Heart right ventricle (tissue), 16 donors: ENCODE results near the gene EXOC2. TPM values are rescaled to one million over a fixed set of nuclear protein-coding genes. Genes with fewer than 3 reads are reported as not detected.

Experiments used
- ATAC-seq, 8 donors: fragments of 200-7000 bp; cut with Tn5 transposase; one replicate each; pipeline ENCODE4 v1.9.1; 2020; ENCODE audit warnings: mild to moderate bottlenecking in 8 of 8, moderate library complexity in 8 of 8, moderate number of reproducible peaks in 1 of 8
- DNase-seq, 2 donors: peaks; one replicate each; pipeline ENCODE4 v3.0.0-alpha.2; 2020
- H3K27ac ChIP-seq, 10 donors: fragments of 200-600 bp; sonication (generic) in 2 of 10; one replicate each; pipeline versions ENCODE4 v1.5.0 to v1.8.0; 2020 to 2022; ENCODE audit warnings: mild to moderate bottlenecking in 3 of 10
- H3K27me3 ChIP-seq, 7 donors: fragments of 200-600 bp; one replicate each; pipeline ENCODE4 v1.8.0; 2021 to 2022; ENCODE audit warnings: mild to moderate bottlenecking in 2 of 7
- H3K36me3 ChIP-seq, 9 donors: fragments of 200-600 bp; sonication (generic) in 1 of 9; one replicate each; pipeline versions ENCODE4 v1.5.0 to v1.8.0; 2020 to 2022; ENCODE audit warnings: mild to moderate bottlenecking in 2 of 9
- H3K4me1 ChIP-seq, 9 donors: fragments of 200-600 bp; sonication (generic) in 1 of 9; one replicate each; pipeline versions ENCODE4 v1.5.0 to v1.8.0; 2020 to 2022; ENCODE audit warnings: mild to moderate bottlenecking in 4 of 9
- H3K4me3 ChIP-seq, 10 donors: fragments of 200-600 bp; sonication (generic) in 2 of 10; one replicate each; pipeline versions ENCODE4 v1.5.0 to v1.8.0; 2020 to 2022; ENCODE audit warnings: mild to moderate bottlenecking in 7 of 10, moderate library complexity in 2 of 10
- H3K9me3 ChIP-seq, 11 donors: fragments of 200-600 bp in 10 of 11; sonication (generic) in 2 of 11; one replicate each; pipeline versions ENCODE4 v1.5.0 to v1.8.0; 2013 to 2022; ENCODE audit warnings: mild to moderate bottlenecking in 2 of 11, control low read depth in 1 of 11, moderate library complexity in 1 of 11
- CTCF ChIP-seq, 9 donors: fragments of 200-600 bp; sonication (generic) in 2 of 9; IDR thresholded peaks; one replicate each; pipeline versions ENCODE4 v1.5.0 to v1.8.0; 2021 to 2022; ENCODE audit warnings: antibody characterized with exemption in 9 of 9, mild to moderate bottlenecking in 5 of 9, moderate library complexity in 1 of 9
- WGBS, 2 donors: extraction: QIAGEN DNeasy Blood & Tissue Kit; methylation state at CpG; one replicate each; pipeline ENCODE4 v1.1.7; 2013; ENCODE audit warnings: inconsistent platforms in 1 of 2; 5-methylcytosine and 5-hydroxymethylcytosine counted together
- intact Hi-C, 10 donors: fragments of 100-400 bp; cut with DNase I; formaldehyde crosslinking; loops; one replicate each; pipeline versions ENCODE4 v1.11.1 to v1.14.2; 2022
- polyA plus RNA-seq, 2 donors: library from polyadenylated mRNA; stranded (reverse); fragments of 200-250 nt; gene quantifications; one replicate each; pipeline ENCODE4 v1.2.3, GENCODE V29; 2013
- total RNA-seq, 10 donors: library from RNA; stranded (reverse); fragmentation: NEBNext Ultra II Directional in 3 of 10; extraction: Animal tissue kit (Norgen Biotek cat#: 25700) in 3 of 10; gene quantifications; one replicate each; pipeline versions ENCODE4 v1.2.1 to v1.2.4, GENCODE V29; 2021 to 2023
- donor health status: Arrhythmogenic right ventricular cardiomyopathy.
- donor health status: ischemic (EF 13 %, LVEDD 7.1; RV severe dilation, severe dysfunction).
- donor health status: healthy with polysubstance abuse.
- donor health status: DM: no; HTN: yes; CAD: no.
- donor health status: DM: no; HTN: no; CAD: no.
- donor health status: ischemic (EF 25% LVEDD 6.9; RV normal size, moderate dysfunction).
- donor health status: ischemic (EF 25% LVEDD 5.7; RV mildly dilated, moderate dysfunction).
- donor health status: healthy.
- donor health status: DM: yes; HTN: yes; CAD: no.
- donor health status: Ischemic cardiomyopathy.
- donor health status: ischemic (EF 35%, LVEDD 5.7; RV mildly dilated, moderate dysfunction).
- donor health status: nonischemic (EF 11% LVEDD 7.7; RV severe dilation, severe dysfunction).
- donor health status: DM: yes; HTN: yes; CAD: no.
- donor health status: PGD.
- donor health status: ischemic (EF 29% LVEDD 5.4; RV normal size, mild dysfunction).
- donor health status: nonischemic (EF 23%, LVEDD 6.1; RV moderate dilation, normal function).

EXOC2 gene
- total and polyA plus RNA-seq, 12 donors = 4.0 to 18.4 (median 12.9) TPM

GRCh38 chr6:604579-604978, 88.4 kb downstream of the EXOC2 start:
- no peak overlapping the region for H3K4me3 ChIP-seq
- intact Hi-C loops = no loop called here
- no peaks in the 10 kb centered on the region for H3K9me3 ChIP-seq
- H3K4me1 ChIP-seq = no peaks in the 10 kb centered on the region
- WGBS, 2 donors = 93 to 97% methylated on average over 15 of the region's 15 CpGs
- TF ChIP-seq CTCF (IDR thresholded peaks at IDR 0.05) = no peak
- no peak overlapping the region for H3K27ac ChIP-seq
- ATAC-seq = no peak
- H3K27me3 ChIP-seq = no peaks in the 10 kb centered on the region
- DNase-seq = no peak
- peaks cover 0 to 41% (median 7%) of the 10 kb centered on the region in 9 donors for H3K36me3 ChIP-seq

- H3K4me3 ChIP-seq = no peak overlapping the region
- no peaks in the 10 kb centered on the region for H3K9me3 ChIP-seq
- ATAC-seq = no peak
- WGBS, 2 donors = 95% methylated on average over 6 of the region's 6 CpGs
- intact Hi-C loops = no loop called here
- DNase-seq = no peak
- H3K27me3 ChIP-seq = no peaks in the 10 kb centered on the region
- H3K36me3 ChIP-seq = peaks cover 0 to 41% (median 8%) of the 10 kb centered on the region in 9 donors
- H3K4me1 ChIP-seq = no peaks in the 10 kb centered on the region
- H3K27ac ChIP-seq = no peak overlapping the region
- TF ChIP-seq CTCF (IDR thresholded peaks at IDR 0.05) = no peak
Measured at GRCh38 chr6:603265-603664, 89.7 kb downstream of the EXOC2 start.

GRCh38 chr6:599576-600448, 93.1 kb downstream of the EXOC2 start:
- no peak for DNase-seq
- no peak for TF ChIP-seq CTCF (IDR thresholded peaks at IDR 0.05)
- intact Hi-C loops = loop anchor here in 9 of 10 donors (5.0 to 10.0 kb wide), 8 partner anchors 115 to 825 kb away; partner anchors contain the start of gene FOXF2 (in 1 of the 9)
- Histone ChIP-seq H3K9me3 (no peaks in the 10 kb centered on the region), H3K36me3 (peaks cover 0 to 49% (median 14%) of the 10 kb centered on the region in 9 donors), H3K27ac (no peak overlapping the region), H3K4me3 (no peak overlapping the region), H3K27me3 (no peaks in the 10 kb centered on the region), H3K4me1 (no peaks in the 10 kb centered on the region)
- no peak for ATAC-seq
- 95% methylated on average over 7 of the region's 7 CpGs for WGBS, 2 donors

- TF ChIP-seq CTCF (IDR thresholded peaks at IDR 0.05) = no peak
- no peak for ATAC-seq
- Histone ChIP-seq H3K4me1 (peaks cover 0 to 4% (median 0%) of the 10 kb centered on the region in 9 donors), H3K36me3 (peaks cover 0 to 76% (median 14%) of the 10 kb centered on the region in 9 donors), H3K9me3 (no peaks in the 10 kb centered on the region), H3K27ac (no peak overlapping the region), H3K27me3 (no peaks in the 10 kb centered on the region), H3K4me3 (no peak overlapping the region)
- WGBS, 2 donors = 70 to 88% methylated on average over 2 of the region's 2 CpGs
- DNase-seq = no peak
- intact Hi-C loops = loop anchor here (1.0 to 10.0 kb wide), 13 partner anchors 55 to 831 kb away; partner anchors contain the start of gene FOXF2 (in 1 of the 10)
Measured at GRCh38 chr6:593907-594212, 99.1 kb downstream of the EXOC2 start.
